Retinal pigment epithelial cell (primary cell): ENCODE measurements around the gene SLC13A3.
A peak's percentile ranks its signal among the peaks of the same experiment; 100 is the strongest.

Source experiments
- DNase-seq: peaks from one replicate; pipeline ENCODE4 v3.0.0-alpha.2; 2010; ENCODE audit warnings: low read depth
- H3K4me3 ChIP-seq: 2 replicates; pipeline ENCODE4 v1.5.1; 2011; ENCODE audit warnings: mild to moderate bottlenecking, low read length, control low read depth, moderate library complexity
- CTCF ChIP-seq: conservative IDR thresholded peaks from 2 replicates; pipeline ENCODE4 v1.5.1; 2011; ENCODE audit warnings: low read depth, low read length, control low read depth, inconsistent platforms

Gene SLC13A3

GRCh38 chr20:46688151-46689081 lies 37.2 kb upstream of the SLC13A3 start:
- no peak for TF ChIP-seq CTCF
- peak overlapping the region; percentile 86 for H3K4me3 ChIP-seq
- DNase-seq, result peak; percentile 79

GRCh38 chr20:46683939-46684750 lies 32.9 kb upstream of the SLC13A3 start:
- H3K4me3 ChIP-seq, result peak overlapping the region; percentile 51
- no peak for TF ChIP-seq CTCF
- no peak for DNase-seq

- TF ChIP-seq CTCF, result no peak
- no peak for DNase-seq
- peak overlapping the region; percentile 51 for H3K4me3 ChIP-seq
Measured at GRCh38 chr20:46683668-46683938, 32.3 kb upstream of the SLC13A3 start.

GRCh38 chr20:46683011-46683667 lies 31.9 kb upstream of the SLC13A3 start:
- peak overlapping the region; percentile 51 for H3K4me3 ChIP-seq
- DNase-seq, result no peak
- TF ChIP-seq CTCF, result no peak

- DNase-seq, result no peak
- no peak overlapping the region for H3K4me3 ChIP-seq
- TF ChIP-seq CTCF, result no peak
Measured at GRCh38 chr20:46682063-46682821, 31.0 kb upstream of the SLC13A3 start.

- peak; percentile 84 for TF ChIP-seq CTCF
Measured at GRCh38 chr20:46681032-46681854, 30.0 kb upstream of the SLC13A3 start.

More at GRCh38 chr20:46681032-46681854, 30.0 kb upstream of the SLC13A3 start:
- no peak overlapping the region for H3K4me3 ChIP-seq
- DNase-seq, result no peak
